ENCODE data around the gene MVD. TPM values are rescaled to one million over a fixed set of nuclear protein-coding genes. Genes with fewer than 3 reads are reported as not detected.

Gene MVD
- total RNA-seq, 1 experiment from 2014 or later: 119 TPM

DNA sequence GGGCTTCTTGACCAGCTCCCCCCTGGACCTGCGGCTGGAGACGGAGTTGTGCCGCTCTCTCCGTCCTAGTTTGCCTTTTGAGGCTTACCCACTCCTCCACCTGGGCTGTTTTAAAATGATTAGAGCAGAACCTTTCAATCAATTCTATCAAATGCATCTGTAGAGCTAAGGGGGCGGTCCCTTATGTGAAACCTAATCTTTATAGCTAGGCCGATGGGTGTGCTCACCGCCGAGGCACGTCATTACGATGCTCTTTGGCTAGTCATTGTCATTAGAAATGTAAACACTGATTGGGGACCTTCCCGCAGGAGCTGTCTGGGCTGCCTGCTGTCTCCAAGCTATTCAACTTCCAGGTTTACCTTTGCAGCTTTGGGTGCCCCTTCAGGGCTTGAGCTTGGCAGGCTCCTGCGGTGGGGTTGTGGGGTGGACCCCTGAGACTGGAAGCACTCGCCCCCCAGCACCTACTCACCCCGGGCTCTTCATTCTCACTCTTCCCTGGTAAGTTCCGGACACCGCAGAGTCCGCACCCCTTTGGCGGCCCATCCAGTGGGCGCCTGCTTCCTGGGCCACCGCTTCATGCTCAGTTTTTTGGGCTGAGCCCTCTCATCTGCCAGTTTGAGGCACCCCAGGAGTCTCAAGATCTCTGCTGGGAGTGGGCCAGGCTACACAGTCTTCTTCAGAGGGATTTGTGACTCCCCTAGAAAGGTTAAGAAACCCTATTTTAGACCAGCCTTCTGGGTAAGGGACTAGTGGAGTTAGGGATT, 45.4 kb downstream of the MVD start:
- ChIA-PET RAD21 (ENCODE audit: low non-redundant PET in 1 of 2, low total read pairs in 2 of 2, uncharacterized antibody in 2 of 2, unreplicated experiment in 2 of 2) (no interaction called here), POLR2A (no interaction called here), CTCF (no interaction called here)
- H3K36me3 ChIP-seq (ENCODE audit: control insufficient read depth in 1 of 2, insufficient read depth in 2 of 2, low read length in 2 of 2): peaks cover 22 to 41% of the 10 kb centered on the region in 2 experiments; a peak in 3 of 4 replicates
- H3K79me2 ChIP-seq (ENCODE audit: insufficient read depth, low read length): peaks cover 88% of the 10 kb centered on the region
- no peak for DNase-seq (ENCODE audit: low read depth, low spot score)
- intact Hi-C loops (cut with micrococcal nuclease): no loop called here
- no peak overlapping the region for H3K9ac ChIP-seq (ENCODE audit: low read length)
- no TSS peak for BruUV-seq (replicated peaks)
- ATAC-seq: no peak
- H3K27ac ChIP-seq (ENCODE audit: low read depth, low read length): no peak overlapping the region
- H3K9me3 ChIP-seq (ENCODE audit: control insufficient read depth in 1 of 2, insufficient read depth in 1 of 2, low read depth in 1 of 2, low read length in 2 of 2): no peaks in the 10 kb centered on the region
- no peak overlapping the region for H2AFZ ChIP-seq (ENCODE audit: low read depth, low read length, poor library complexity, severe bottlenecking)
- no peak overlapping the region for H3K4me3 ChIP-seq (replicated peaks in 1 of 2; ENCODE audit: low read depth in 1 of 2, low read length in 2 of 2)
- H3K4me2 ChIP-seq (ENCODE audit: low read length): no peak overlapping the region
- no peaks in the 10 kb centered on the region for H3K4me1 ChIP-seq (ENCODE audit: control insufficient read depth in 1 of 2, insufficient read depth in 2 of 2, low read length in 2 of 2)
- H3K27me3 ChIP-seq (ENCODE audit: insufficient read depth, low read length): no peaks in the 10 kb centered on the region
- H3K9me2 ChIP-seq (ENCODE audit: insufficient read depth): no peaks in the 10 kb centered on the region
- TF ChIP-seq ELF1 (IDR thresholded peaks at IDR 0.05; ENCODE audit: borderline replicate concordance, low read depth): no peak
- no peak for TF ChIP-seq JUND (IDR thresholded peaks at IDR 0.05)
- TF ChIP-seq, protein P1, sequence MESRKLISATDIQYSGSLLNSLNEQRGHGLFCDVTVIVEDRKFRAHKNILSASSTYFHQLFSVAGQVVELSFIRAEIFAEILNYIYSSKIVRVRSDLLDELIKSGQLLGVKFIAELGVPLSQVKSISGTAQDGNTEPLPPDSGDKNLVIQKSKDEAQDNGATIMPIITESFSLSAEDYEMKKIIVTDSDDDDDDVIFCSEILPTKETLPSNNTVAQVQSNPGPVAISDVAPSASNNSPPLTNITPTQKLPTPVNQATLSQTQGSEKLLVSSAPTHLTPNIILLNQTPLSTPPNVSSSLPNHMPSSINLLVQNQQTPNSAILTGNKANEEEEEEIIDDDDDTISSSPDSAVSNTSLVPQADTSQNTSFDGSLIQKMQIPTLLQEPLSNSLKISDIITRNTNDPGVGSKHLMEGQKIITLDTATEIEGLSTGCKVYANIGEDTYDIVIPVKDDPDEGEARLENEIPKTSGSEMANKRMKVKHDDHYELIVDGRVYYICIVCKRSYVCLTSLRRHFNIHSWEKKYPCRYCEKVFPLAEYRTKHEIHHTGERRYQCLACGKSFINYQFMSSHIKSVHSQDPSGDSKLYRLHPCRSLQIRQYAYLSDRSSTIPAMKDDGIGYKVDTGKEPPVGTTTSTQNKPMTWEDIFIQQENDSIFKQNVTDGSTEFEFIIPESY (IDR thresholded peaks at IDR 0.05; ENCODE audit: extremely low read depth, insufficient replicate concordance, low read length): no peak
- no peak for TF ChIP-seq TCF7L2 (IDR thresholded peaks at IDR 0.05; ENCODE audit: borderline replicate concordance, extremely low read depth, insufficient read depth, insufficient read length)
- peaks cover 9% of the 10 kb centered on the region; the same call in 1 of the 2 replicates for H4K20me1 ChIP-seq (ENCODE audit: insufficient read depth)

DNA sequence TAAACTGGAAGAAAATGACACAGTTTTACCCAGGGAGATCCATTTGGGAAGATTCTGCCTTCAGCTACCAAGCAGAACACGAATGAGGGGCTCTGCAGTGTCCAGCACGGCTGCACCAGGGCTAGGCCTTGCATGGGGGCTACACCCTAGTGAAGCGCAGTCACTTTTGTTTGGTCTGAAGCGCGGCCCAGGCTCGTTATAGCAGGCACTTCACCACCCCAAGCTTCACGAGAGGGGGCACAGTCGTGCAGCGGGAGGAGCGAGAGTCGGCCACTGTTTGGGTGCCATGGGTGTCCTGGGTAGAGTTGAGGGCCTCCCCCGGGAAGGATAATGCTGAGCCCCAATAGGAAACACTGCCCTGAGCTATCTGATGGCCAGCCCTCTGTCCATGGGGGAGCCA, 46.2 kb downstream of the MVD start:
- intact Hi-C loops (cut with micrococcal nuclease): no loop called here
- no peak overlapping the region for H3K9ac ChIP-seq (ENCODE audit: low read length)
- DNase-seq (ENCODE audit: low read depth, low spot score) (no peak), ATAC-seq (no peak)
- peaks cover 85% of the 10 kb centered on the region for H3K79me2 ChIP-seq (ENCODE audit: insufficient read depth, low read length)
- POLR2A ChIA-PET: no interaction called here
- no peaks in the 10 kb centered on the region for H3K27me3 ChIP-seq (ENCODE audit: insufficient read depth, low read length)
- H3K27ac ChIP-seq (ENCODE audit: low read depth, low read length): no peak overlapping the region
- H3K36me3 ChIP-seq (ENCODE audit: control insufficient read depth in 1 of 2, insufficient read depth in 2 of 2, low read length in 2 of 2): peaks cover 19 to 37% of the 10 kb centered on the region in 2 experiments; a peak in 3 of 4 replicates
- no TSS peak for BruUV-seq (replicated peaks)
- RAD21 ChIA-PET (ENCODE audit: low non-redundant PET in 1 of 2, low total read pairs in 2 of 2, uncharacterized antibody in 2 of 2, unreplicated experiment in 2 of 2): no interaction called here
- H4K20me1 ChIP-seq (ENCODE audit: insufficient read depth): peaks cover 9% of the 10 kb centered on the region; the same call in 1 of the 2 replicates
- no peaks in the 10 kb centered on the region for H3K4me1 ChIP-seq (ENCODE audit: control insufficient read depth in 1 of 2, insufficient read depth in 2 of 2, low read length in 2 of 2)
- no peak overlapping the region for H2AFZ ChIP-seq (ENCODE audit: low read depth, low read length, poor library complexity, severe bottlenecking)
- CTCF ChIA-PET: no interaction called here
- H3K9me2 ChIP-seq (ENCODE audit: insufficient read depth): no peaks in the 10 kb centered on the region
- H3K4me3 ChIP-seq (replicated peaks in 1 of 2; ENCODE audit: low read depth in 1 of 2, low read length in 2 of 2): no peak overlapping the region
- no peaks in the 10 kb centered on the region for H3K9me3 ChIP-seq (ENCODE audit: control insufficient read depth in 1 of 2, insufficient read depth in 1 of 2, low read depth in 1 of 2, low read length in 2 of 2)
- no peak overlapping the region for H3K4me2 ChIP-seq (ENCODE audit: low read length)
- TF ChIP-seq, protein P1 (IDR thresholded peaks at IDR 0.05; ENCODE audit: extremely low read depth, insufficient replicate concordance, low read length): no peak
- TF ChIP-seq SIN3A (IDR thresholded peaks at IDR 0.05; ENCODE audit: low read depth) (no peak), FOSL1 (IDR thresholded peaks at IDR 0.05; ENCODE audit: low read depth) (no peak), CTCF (IDR thresholded peaks at IDR 0.05 in 2 of 3, conservative IDR thresholded peaks at IDR 0.05 in 1 of 3; ENCODE audit: borderline replicate concordance in 1 of 3, insufficient read depth in 1 of 3, low read depth in 2 of 3, low read length in 2 of 3) (no peak), ELF1 (IDR thresholded peaks at IDR 0.05; ENCODE audit: borderline replicate concordance, low read depth) (no peak), YY1 (IDR thresholded peaks at IDR 0.05; ENCODE audit: extremely low read depth, insufficient replicate concordance, low read depth, low read length) (no peak), CBX3 (IDR thresholded peaks at IDR 0.05; ENCODE audit: low read depth) (no peak), POLR2AphosphoS5 (IDR thresholded peaks at IDR 0.05; ENCODE audit: low read depth, low read length) (no peak), EZH2phosphoT487 (IDR thresholded peaks at IDR 0.05; ENCODE audit: borderline replicate concordance) (no peak)
- TF ChIP-seq, protein P2, sequence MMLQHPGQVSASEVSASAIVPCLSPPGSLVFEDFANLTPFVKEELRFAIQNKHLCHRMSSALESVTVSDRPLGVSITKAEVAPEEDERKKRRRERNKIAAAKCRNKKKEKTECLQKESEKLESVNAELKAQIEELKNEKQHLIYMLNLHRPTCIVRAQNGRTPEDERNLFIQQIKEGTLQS (IDR thresholded peaks at IDR 0.05): no peak
